ENCODE data around the gene MCRS1. TPM values are rescaled to one million over a fixed set of nuclear protein-coding genes. Genes with fewer than 3 reads are reported as not detected.

Gene MCRS1
- total RNA-seq, 1 experiment from 2014 or later = 103 TPM

- H2AK5ac ChIP-seq (ENCODE audit: insufficient read length, low read length) = no peak overlapping the region
- H2BK12ac ChIP-seq (ENCODE audit: insufficient read length, low read depth, low read length) = no peak overlapping the region
- no peak overlapping the region for H3K27ac ChIP-seq (ENCODE audit: insufficient read length, low read depth, low read length)
- DNase-seq = no peak
- H3K9me3 ChIP-seq (ENCODE audit: control insufficient read depth, low read depth, low read length) = no peaks in the 10 kb centered on the region
- H3T11ph ChIP-seq (ENCODE audit: low read length) = no peak overlapping the region
- H2BK20ac ChIP-seq (ENCODE audit: low read depth, low read length, poor library complexity, severe bottlenecking) = no peak overlapping the region
- H4K5ac ChIP-seq (ENCODE audit: insufficient read length, low read depth, low read length) = no peak overlapping the region
- H4K8ac ChIP-seq (replicated peaks; ENCODE audit: insufficient read length, low read depth, low read length) = no peak overlapping the region
- no CpG with 5 or more reads among the region's 15 CpGs for WGBS (ENCODE audit: extremely low coverage, insufficient read length, low lambda C conversion rate)
- peaks cover 17 to 33% of the 10 kb centered on the region in 2 experiments for H3K4me1 Mint-ChIP-seq
- peaks cover 96% of the 10 kb centered on the region for H3K27me3 Mint-ChIP-seq (ENCODE audit: low read depth)
- H3K18ac ChIP-seq (ENCODE audit: insufficient read length, low read depth, low read length) = no peak overlapping the region
- no peaks in the 10 kb centered on the region; the same call in 1 of the 2 replicates for H3K4me1 ChIP-seq (ENCODE audit: insufficient read depth, low read length)
- H3K4me3 Mint-ChIP-seq = peak overlapping the region in 1 of 2 experiments; percentile 7; a peak in 1 of 5 replicates
- H3K9ac ChIP-seq (ENCODE audit: extremely low read depth, insufficient read length, low read length) = no peak overlapping the region
- H3K4ac ChIP-seq (ENCODE audit: low read depth, low read length) = no peak overlapping the region
- H3K23me2 ChIP-seq (ENCODE audit: insufficient read length, low read depth, low read length, poor library complexity, severe bottlenecking) = peaks cover 11% of the 10 kb centered on the region
- H2BK120ac ChIP-seq (ENCODE audit: low read depth, low read length, poor library complexity, severe bottlenecking) = no peak overlapping the region
- H3K79me1 ChIP-seq (ENCODE audit: insufficient read depth, low read depth, low read length, poor library complexity, severe bottlenecking) = no peaks in the 10 kb centered on the region
- no peak overlapping the region for H3K56ac ChIP-seq (ENCODE audit: insufficient read length, low read depth, low read length)
- H2BK5ac ChIP-seq (ENCODE audit: insufficient read length, low read length) = no peak overlapping the region
- no peaks in the 10 kb centered on the region for H4K20me1 ChIP-seq (ENCODE audit: control insufficient read depth, insufficient read depth, insufficient read length)
- no peak overlapping the region for H2BK15ac ChIP-seq (ENCODE audit: low read depth, low read length)
- H3K14ac ChIP-seq (ENCODE audit: insufficient read depth, low read length) = no peak overlapping the region
- no peak overlapping the region for H4K91ac ChIP-seq (ENCODE audit: insufficient read length, low read depth, low read length)
- H3K27me3 ChIP-seq (ENCODE audit: insufficient read depth, low read length) = peaks cover 50% of the 10 kb centered on the region
- H3K4me2 ChIP-seq (ENCODE audit: insufficient read depth, insufficient read length, low read length) = no peak overlapping the region
- no peak overlapping the region for H2AFZ ChIP-seq (ENCODE audit: low read length)
- TF ChIP-seq CTCF (conservative IDR thresholded peaks at IDR 0.05) = no peak
- no peaks in the 10 kb centered on the region for H3K36me3 Mint-ChIP-seq (ENCODE audit: insufficient read depth in 1 of 3, low read depth in 3 of 3)
- no peak overlapping the region for H3K23ac ChIP-seq (ENCODE audit: insufficient read length, low read depth, low read length)
- H3K9me3 Mint-ChIP-seq = no peaks in the 10 kb centered on the region; a peak in 1 of 5 replicates
- H3K79me2 ChIP-seq (ENCODE audit: insufficient read depth, low read length) = no peaks in the 10 kb centered on the region
- H3K27ac Mint-ChIP-seq = no peak overlapping the region
Observed at GRCh38 chr12:49542592-49543160, 25.3 kb downstream of the MCRS1 start.

All from H9 (cell line).